Heart right ventricle (tissue), 16 donors: ENCODE data around the gene PDE3B. TPM values are rescaled to one million over a fixed set of nuclear protein-coding genes. Genes with fewer than 3 reads are reported as not detected.
"Not testable (repeated sequence)": the region's sequence is repeated elsewhere in the genome, so short reads cannot be mapped to it uniquely, and the experiment has no call there.

Experiments used
- ATAC-seq, 8 donors: fragments of 200-7000 bp; cut with Tn5 transposase; one replicate each; pipeline ENCODE4 v1.9.1; 2020; ENCODE audit warnings: mild to moderate bottlenecking in 8 of 8, moderate library complexity in 8 of 8, moderate number of reproducible peaks in 1 of 8
- DNase-seq, 2 donors: peaks; one replicate each; pipeline ENCODE4 v3.0.0-alpha.2; 2020
- H3K27ac ChIP-seq, 10 donors: fragments of 200-600 bp; sonication (generic) in 2 of 10; one replicate each; pipeline versions ENCODE4 v1.5.0 to v1.8.0; 2020 to 2022; ENCODE audit warnings: mild to moderate bottlenecking in 3 of 10
- H3K27me3 ChIP-seq, 7 donors: fragments of 200-600 bp; one replicate each; pipeline ENCODE4 v1.8.0; 2021 to 2022; ENCODE audit warnings: mild to moderate bottlenecking in 2 of 7
- H3K36me3 ChIP-seq, 9 donors: fragments of 200-600 bp; sonication (generic) in 1 of 9; one replicate each; pipeline versions ENCODE4 v1.5.0 to v1.8.0; 2020 to 2022; ENCODE audit warnings: mild to moderate bottlenecking in 2 of 9
- H3K4me1 ChIP-seq, 9 donors: fragments of 200-600 bp; sonication (generic) in 1 of 9; one replicate each; pipeline versions ENCODE4 v1.5.0 to v1.8.0; 2020 to 2022; ENCODE audit warnings: mild to moderate bottlenecking in 4 of 9
- H3K4me3 ChIP-seq, 10 donors: fragments of 200-600 bp; sonication (generic) in 2 of 10; one replicate each; pipeline versions ENCODE4 v1.5.0 to v1.8.0; 2020 to 2022; ENCODE audit warnings: mild to moderate bottlenecking in 7 of 10, moderate library complexity in 2 of 10
- H3K9me3 ChIP-seq, 11 donors: fragments of 200-600 bp in 10 of 11; sonication (generic) in 2 of 11; one replicate each; pipeline versions ENCODE4 v1.5.0 to v1.8.0; 2013 to 2022; ENCODE audit warnings: mild to moderate bottlenecking in 2 of 11, control low read depth in 1 of 11, moderate library complexity in 1 of 11
- WGBS, 2 donors: extraction: QIAGEN DNeasy Blood & Tissue Kit; methylation state at CpG; one replicate each; pipeline ENCODE4 v1.1.7; 2013; ENCODE audit warnings: inconsistent platforms in 1 of 2; 5-methylcytosine and 5-hydroxymethylcytosine counted together
- intact Hi-C, 10 donors: fragments of 100-400 bp; cut with DNase I; formaldehyde crosslinking; loops; one replicate each; pipeline versions ENCODE4 v1.11.1 to v1.14.2; 2022
- polyA plus RNA-seq, 2 donors: library from polyadenylated mRNA; stranded (reverse); fragments of 200-250 nt; gene quantifications; one replicate each; pipeline ENCODE4 v1.2.3, GENCODE V29; 2013
- total RNA-seq, 10 donors: library from RNA; stranded (reverse); fragmentation: NEBNext Ultra II Directional in 3 of 10; extraction: Animal tissue kit (Norgen Biotek cat#: 25700) in 3 of 10; gene quantifications; one replicate each; pipeline versions ENCODE4 v1.2.1 to v1.2.4, GENCODE V29; 2021 to 2023
- TF ChIP-seq, protein P1 (sequence below), 9 donors: fragments of 200-600 bp; sonication (generic) in 2 of 9; IDR thresholded peaks; one replicate each; pipeline versions ENCODE4 v1.5.0 to v1.8.0; 2021 to 2022; ENCODE audit warnings: antibody characterized with exemption in 9 of 9, mild to moderate bottlenecking in 5 of 9, moderate library complexity in 1 of 9
- donor health status: Arrhythmogenic right ventricular cardiomyopathy.
- donor health status: ischemic (EF 13 %, LVEDD 7.1; RV severe dilation, severe dysfunction).
- donor health status: healthy with polysubstance abuse.
- donor health status: DM: no; HTN: yes; CAD: no.
- donor health status: DM: no; HTN: no; CAD: no.
- donor health status: ischemic (EF 25% LVEDD 6.9; RV normal size, moderate dysfunction).
- donor health status: ischemic (EF 25% LVEDD 5.7; RV mildly dilated, moderate dysfunction).
- donor health status: healthy.
- donor health status: DM: yes; HTN: yes; CAD: no.
- donor health status: Ischemic cardiomyopathy.
- donor health status: ischemic (EF 35%, LVEDD 5.7; RV mildly dilated, moderate dysfunction).
- donor health status: nonischemic (EF 11% LVEDD 7.7; RV severe dilation, severe dysfunction).
- donor health status: DM: yes; HTN: yes; CAD: no.
- donor health status: PGD.
- donor health status: ischemic (EF 29% LVEDD 5.4; RV normal size, mild dysfunction).
- donor health status: nonischemic (EF 23%, LVEDD 6.1; RV moderate dilation, normal function).

PDE3B gene
- total and polyA plus RNA-seq, 12 donors = 1.3 to 14.2 (median 9.0) TPM

DNA sequence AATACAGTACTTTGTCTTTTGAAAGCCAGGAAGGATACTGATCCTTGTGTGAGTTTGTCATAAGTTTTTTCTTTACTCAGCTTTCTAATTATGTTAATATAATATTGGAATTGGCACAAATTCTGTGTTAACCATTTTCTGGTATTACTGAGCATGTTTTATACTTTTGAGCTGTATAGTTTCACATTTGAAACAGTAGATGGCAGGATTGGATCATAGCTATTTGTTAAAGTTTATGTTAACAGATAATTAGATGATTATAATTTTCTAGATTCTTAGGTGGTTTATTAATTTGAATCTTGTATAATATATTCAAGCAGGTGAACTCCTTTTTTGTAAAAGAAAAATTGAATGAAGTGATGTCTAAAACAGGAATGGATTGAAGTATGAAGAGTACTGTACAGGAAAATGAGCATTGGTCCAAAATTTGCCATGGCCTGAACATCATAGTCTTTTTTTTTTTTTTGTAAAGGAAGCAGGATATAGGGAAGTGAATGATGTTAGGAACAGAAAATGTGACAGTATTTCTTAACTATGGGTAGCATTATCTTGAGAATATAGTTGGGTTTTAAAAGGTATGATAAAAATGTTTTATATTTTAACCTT lies 146.4 kb downstream of the PDE3B start:
- Histone ChIP-seq H3K4me3 (no peak overlapping the region), H3K27ac (no peak overlapping the region), H3K27me3 (no peaks in the 10 kb centered on the region), H3K36me3 (no peaks in the 10 kb centered on the region), H3K4me1 (peaks cover 0 to 10% (median 0%) of the 10 kb centered on the region in 9 donors), H3K9me3 (no peaks in the 10 kb centered on the region)
- ATAC-seq (no peak), DNase-seq (no peak)
- intact Hi-C loops = loop anchor here in 8 of 10 donors (2.0 to 10.0 kb wide), 6 partner anchors 115 to 282 kb away; partner anchors contain the start of gene CALCB (in 1 of the 8)
- TF ChIP-seq, protein P1, sequence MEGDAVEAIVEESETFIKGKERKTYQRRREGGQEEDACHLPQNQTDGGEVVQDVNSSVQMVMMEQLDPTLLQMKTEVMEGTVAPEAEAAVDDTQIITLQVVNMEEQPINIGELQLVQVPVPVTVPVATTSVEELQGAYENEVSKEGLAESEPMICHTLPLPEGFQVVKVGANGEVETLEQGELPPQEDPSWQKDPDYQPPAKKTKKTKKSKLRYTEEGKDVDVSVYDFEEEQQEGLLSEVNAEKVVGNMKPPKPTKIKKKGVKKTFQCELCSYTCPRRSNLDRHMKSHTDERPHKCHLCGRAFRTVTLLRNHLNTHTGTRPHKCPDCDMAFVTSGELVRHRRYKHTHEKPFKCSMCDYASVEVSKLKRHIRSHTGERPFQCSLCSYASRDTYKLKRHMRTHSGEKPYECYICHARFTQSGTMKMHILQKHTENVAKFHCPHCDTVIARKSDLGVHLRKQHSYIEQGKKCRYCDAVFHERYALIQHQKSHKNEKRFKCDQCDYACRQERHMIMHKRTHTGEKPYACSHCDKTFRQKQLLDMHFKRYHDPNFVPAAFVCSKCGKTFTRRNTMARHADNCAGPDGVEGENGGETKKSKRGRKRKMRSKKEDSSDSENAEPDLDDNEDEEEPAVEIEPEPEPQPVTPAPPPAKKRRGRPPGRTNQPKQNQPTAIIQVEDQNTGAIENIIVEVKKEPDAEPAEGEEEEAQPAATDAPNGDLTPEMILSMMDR (IDR thresholded peaks at IDR 0.05) = peak in 7 of 9 donors; percentile 34 to 60 (median 48)

DNA sequence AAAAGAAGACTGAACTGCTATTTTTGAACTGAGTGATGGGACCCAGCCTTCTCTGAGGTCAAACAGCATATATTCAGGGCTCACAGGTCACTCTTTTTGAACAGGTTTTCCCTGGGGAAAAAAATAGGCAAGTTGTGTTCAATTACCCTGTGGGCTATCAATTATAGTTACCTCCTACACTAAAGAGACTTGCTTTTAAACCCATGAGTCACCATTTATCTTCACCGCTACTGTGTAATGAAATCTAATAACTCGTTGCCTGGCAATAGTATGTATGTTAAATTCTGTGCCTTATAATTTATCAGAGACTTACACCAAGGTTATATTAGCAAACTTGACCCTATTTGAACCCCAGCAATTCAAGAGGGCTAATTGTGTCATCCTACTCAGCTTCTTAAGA lies 149.9 kb downstream of the PDE3B start:
- no peak for ATAC-seq
- DNase-seq = no peak
- Histone ChIP-seq H3K36me3 (no peaks in the 10 kb centered on the region), H3K27me3 (no peaks in the 10 kb centered on the region), H3K9me3 (peaks cover 0 to 7% (median 0%) of the 10 kb centered on the region in 11 donors), H3K4me3 (no peak overlapping the region), H3K4me1 (no peaks in the 10 kb centered on the region), H3K27ac (no peak overlapping the region)
- TF ChIP-seq, protein P1 (IDR thresholded peaks at IDR 0.05) = no peak
- 68 to 70% methylated on average over 2 of the region's 2 CpGs for WGBS, 2 donors
- intact Hi-C loops = loop anchor here in 5 of 10 donors (5.0 to 10.0 kb wide), 4 partner anchors 111 to 279 kb away; partner anchors contain the start of gene CALCB (in 1 of the 5)

DNA sequence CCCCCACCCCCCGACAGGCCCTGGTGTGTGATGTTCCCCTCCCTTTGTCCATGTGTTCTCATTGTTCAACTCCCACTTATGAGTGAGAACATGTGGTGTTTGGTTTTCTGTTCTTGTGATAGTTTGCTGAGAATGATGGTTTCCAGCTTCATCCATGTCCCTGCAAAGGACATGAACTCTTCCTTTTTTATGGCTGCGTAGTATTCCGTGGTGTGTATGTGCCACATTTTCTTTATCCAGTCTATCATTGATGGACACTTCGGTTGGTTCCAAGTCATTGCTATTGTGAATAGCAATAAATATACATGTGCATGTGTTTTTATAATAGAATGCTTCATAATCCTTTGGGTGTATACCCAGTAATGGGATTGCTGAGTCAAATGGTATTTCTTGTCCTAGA lies 152.4 kb downstream of the PDE3B start:
- not testable (repeated sequence) for H3K4me1 ChIP-seq, H3K4me3 ChIP-seq, H3K36me3 ChIP-seq, H3K27ac ChIP-seq, H3K27me3 ChIP-seq, H3K9me3 ChIP-seq, ATAC-seq, DNase-seq
- intact Hi-C loops = loop anchor here in 3 of 10 donors (10.0 kb wide), 2 partner anchors 109 to 119 kb away; no protein-coding TSS in a partner anchor
- 93 to 96% methylated on average over 4 of the region's 4 CpGs for WGBS, 2 donors

DNA sequence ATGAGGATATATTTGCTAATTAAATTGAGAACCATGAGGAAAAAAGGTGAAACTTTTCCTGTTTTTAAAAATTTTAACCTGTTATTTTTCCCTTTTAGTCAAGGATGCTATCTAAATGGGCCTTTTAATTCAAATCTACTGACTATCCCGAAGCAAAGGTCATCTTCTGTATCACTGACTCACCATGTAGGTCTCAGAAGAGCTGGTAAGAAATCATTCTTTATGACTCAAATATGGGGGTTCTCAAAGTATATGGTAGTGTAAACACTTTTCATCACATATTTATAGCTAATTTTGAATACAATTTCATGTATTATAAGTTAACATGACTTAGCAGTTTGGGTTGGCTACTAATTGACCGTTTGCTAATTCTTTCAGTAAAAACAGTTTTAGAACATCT lies 160.2 kb downstream of the PDE3B start:
- intact Hi-C loops = no loop called here
- Histone ChIP-seq H3K27me3 (no peaks in the 10 kb centered on the region), H3K4me1 (no peaks in the 10 kb centered on the region), H3K36me3 (peaks cover 0 to 12% (median 0%) of the 10 kb centered on the region in 9 donors), H3K9me3 (no peaks in the 10 kb centered on the region), H3K27ac (no peak overlapping the region), H3K4me3 (no peak overlapping the region)
- ATAC-seq (no peak), DNase-seq (no peak)
- TF ChIP-seq, protein P1 (IDR thresholded peaks at IDR 0.05) = no peak
- WGBS, 2 donors = 91 to 93% methylated on average over 2 of the region's 2 CpGs

DNA sequence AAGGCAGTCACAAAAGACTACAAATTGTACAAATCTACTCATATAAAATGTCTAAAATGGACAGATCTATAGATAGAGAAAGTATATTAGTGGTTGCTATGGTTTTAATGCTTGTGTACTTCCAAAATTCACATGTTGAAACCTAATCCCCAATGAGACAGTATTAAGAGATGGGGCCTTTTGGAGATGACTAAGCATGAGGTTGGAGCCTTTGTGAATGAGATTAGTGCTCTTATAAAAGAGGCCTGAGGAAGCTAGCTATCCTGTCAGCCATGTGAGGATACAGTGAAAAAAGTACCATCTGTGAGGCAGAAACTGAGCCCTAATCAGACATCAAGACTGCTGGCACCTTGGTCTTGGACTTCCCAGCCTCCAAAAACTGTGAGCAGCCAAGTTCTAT lies 165.9 kb downstream of the PDE3B start:
- Histone ChIP-seq H3K4me1 (no peaks in the 10 kb centered on the region), H3K27me3 (no peaks in the 10 kb centered on the region), H3K36me3 (peaks cover 0 to 12% (median 0%) of the 10 kb centered on the region in 9 donors), H3K27ac (no peak overlapping the region), H3K9me3 (peaks cover 0 to 2% (median 0%) of the 10 kb centered on the region in 11 donors), H3K4me3 (no peak overlapping the region)
- TF ChIP-seq, protein P1 (IDR thresholded peaks at IDR 0.05) = no peak
- ATAC-seq (no peak), DNase-seq (no peak)
- intact Hi-C loops = no loop called here
